GM12874 (cell line): ENCODE results near the gene RAB12.
A peak's percentile ranks its signal among the peaks of the same experiment; 100 is the strongest.

ENCODE experiments used
- TF ChIP-seq, protein P1 (sequence below): IDR thresholded peaks from 2 replicates; pipeline ENCODE4 v1.5.1; 2011; ENCODE audit warnings: low read depth, mild to moderate bottlenecking, control low read depth, low read length, moderate library complexity; ENCODE audit not compliant: insufficient read depth

RAB12 gene, protein sequence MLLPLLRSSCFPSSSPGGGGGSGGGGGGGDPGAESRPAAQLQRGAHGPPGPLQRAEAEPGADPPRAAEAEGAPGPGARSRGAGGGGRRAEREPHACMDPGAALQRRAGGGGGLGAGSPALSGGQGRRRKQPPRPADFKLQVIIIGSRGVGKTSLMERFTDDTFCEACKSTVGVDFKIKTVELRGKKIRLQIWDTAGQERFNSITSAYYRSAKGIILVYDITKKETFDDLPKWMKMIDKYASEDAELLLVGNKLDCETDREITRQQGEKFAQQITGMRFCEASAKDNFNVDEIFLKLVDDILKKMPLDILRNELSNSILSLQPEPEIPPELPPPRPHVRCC

DNA sequence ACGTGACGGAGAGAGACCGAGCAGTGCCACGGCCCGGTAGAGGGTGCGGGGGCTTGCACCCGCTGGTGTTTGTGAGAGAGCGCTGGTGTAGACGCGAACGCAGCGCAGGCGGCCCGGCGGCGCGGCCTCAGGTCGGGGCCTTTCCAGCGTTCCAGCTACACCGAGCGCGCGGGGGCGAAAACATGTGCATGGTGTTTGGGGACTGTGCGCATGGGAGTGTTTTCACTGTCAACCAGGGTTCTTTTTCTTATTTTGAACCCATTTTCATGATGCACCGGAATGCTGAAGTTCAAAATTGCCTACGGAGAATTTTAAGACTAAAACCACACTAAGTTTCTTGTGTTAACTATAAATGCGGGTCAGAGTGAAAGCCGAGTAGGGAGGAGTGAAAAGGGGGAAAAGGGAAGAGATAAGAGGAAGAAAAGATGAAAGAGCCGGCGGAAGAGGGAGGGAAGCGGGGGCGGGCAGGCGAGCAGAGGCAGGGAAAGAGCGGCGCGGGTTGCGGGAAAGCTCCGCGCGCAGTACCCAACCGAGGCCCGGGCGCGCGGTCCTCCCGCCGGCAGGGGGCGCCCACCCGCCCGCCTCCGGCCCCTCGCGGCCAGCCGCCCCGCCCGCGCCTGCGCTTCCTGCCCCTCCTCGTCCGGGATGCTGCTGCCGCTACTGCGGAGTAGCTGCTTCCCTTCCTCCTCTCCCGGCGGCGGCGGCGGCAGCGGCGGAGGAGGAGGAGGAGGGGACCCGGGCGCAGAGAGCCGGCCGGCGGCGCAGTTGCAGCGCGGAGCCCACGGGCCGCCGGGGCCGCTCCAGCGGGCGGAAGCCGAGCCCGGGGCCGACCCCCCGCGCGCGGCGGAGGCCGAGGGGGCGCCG lies at the start of gene RAB12:
Gene RAB12, plus strand, starts transcription at position 643 of the 864 bp plus-strand sequence. Its CDS starts 3 bp downstream, at position 646.
- TF ChIP-seq, protein P1, sequence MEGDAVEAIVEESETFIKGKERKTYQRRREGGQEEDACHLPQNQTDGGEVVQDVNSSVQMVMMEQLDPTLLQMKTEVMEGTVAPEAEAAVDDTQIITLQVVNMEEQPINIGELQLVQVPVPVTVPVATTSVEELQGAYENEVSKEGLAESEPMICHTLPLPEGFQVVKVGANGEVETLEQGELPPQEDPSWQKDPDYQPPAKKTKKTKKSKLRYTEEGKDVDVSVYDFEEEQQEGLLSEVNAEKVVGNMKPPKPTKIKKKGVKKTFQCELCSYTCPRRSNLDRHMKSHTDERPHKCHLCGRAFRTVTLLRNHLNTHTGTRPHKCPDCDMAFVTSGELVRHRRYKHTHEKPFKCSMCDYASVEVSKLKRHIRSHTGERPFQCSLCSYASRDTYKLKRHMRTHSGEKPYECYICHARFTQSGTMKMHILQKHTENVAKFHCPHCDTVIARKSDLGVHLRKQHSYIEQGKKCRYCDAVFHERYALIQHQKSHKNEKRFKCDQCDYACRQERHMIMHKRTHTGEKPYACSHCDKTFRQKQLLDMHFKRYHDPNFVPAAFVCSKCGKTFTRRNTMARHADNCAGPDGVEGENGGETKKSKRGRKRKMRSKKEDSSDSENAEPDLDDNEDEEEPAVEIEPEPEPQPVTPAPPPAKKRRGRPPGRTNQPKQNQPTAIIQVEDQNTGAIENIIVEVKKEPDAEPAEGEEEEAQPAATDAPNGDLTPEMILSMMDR: peak; percentile 73

DNA sequence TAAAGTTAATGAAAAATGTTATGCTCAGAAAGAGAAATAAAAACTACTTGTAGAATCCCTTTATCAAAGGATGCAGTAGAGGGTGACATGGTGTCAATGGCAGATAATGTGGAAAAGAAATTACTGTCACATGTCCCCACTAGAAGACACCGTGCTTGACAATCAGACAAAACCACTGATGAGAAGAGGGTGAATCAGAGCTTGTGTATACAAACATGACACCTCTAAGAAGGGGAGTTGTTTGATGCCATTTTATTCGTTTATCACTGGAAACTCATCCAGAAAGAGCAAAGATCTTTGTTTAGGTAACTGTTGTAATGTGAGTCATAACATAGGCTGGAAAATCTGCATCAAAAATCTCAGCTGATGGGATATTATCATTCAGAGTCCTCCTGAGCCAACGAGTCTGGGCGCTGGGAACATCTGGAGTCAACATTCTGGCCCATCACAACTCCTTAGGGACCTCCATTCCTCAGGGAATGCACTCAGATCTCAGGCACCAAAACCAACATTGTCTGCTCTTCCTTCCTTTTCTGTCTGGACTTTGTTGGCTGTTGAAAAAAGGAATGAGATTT lies 49.5 kb upstream of the RAB12 start:
- TF ChIP-seq, protein P1: no peak

DNA sequence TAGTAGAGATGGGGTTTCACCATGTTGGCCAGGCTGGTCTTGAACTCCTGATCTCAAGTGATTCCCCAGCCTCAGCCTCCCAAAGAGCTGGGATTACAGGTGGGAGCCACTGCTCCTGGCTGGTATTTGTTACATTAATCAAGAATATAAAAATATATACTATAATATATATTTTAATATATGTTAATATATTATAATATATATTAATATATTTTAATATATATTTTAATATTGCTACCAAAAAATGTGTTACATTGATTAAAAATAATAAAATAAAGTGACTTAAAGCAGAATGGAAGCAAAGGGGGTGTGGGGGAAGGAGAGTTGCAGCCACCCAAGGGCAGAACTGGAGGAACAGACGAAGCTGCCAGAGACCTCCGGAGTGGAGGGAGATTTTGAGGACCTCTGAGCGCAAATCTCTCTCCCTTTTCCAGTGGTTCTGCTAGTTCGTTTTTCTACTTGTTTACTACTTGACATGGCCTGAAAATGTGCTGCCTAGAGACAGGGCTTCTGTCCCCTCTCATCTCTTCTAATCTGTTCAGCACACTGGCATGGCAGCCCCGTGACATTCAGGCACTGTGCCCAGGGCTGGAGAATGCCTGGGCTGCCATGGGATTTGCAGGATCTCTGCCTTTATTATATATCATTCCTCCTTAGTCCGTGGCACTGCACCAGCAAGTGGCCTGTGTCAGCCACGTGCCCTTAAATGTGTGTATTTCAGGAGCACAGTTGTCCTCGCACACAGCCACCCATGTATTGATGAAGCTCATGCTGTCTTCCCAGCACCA lies 47.9 kb upstream of the RAB12 start:
- TF ChIP-seq, protein P1: no peak

DNA sequence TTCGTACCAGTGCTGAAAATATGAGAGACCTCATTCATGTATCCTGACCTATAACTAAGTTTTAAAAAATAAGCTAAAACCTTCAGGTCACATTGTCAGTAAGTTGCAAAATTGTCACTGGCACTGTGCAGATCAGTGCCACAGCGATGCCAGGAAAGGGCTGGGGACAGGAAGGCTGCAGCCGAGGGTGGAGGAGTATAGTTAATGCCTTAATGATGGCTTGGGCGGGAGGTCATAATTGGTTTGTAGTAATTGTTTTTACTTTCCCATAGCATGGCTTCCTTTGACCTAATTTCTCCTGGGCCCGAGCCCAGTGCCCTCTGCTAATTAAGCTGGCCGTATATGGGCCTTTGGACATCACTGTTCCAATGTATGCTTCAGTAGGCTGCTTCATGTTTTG lies 47.2 kb upstream of the RAB12 start:
- TF ChIP-seq, protein P1: no peak

DNA sequence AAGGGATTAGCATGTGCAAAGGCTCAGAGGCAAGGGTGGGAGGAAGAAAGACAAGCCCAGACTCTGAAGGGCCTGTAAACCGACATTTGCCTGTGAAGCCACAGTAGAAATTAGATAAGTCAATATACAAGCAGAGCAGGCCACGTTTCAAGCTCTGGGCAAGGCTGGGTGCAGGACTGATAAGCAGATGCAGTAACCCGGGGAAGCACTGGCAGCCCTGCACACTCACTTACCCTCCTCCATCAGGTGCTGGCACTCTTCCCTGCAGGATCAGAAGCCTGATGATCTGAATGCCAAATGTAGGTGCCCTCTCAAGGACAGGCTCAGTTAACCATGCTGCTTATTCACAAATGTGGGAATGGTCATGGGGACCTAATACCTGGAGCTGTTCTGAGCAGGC lies 46.3 kb upstream of the RAB12 start:
- TF ChIP-seq, protein P1: no peak

DNA sequence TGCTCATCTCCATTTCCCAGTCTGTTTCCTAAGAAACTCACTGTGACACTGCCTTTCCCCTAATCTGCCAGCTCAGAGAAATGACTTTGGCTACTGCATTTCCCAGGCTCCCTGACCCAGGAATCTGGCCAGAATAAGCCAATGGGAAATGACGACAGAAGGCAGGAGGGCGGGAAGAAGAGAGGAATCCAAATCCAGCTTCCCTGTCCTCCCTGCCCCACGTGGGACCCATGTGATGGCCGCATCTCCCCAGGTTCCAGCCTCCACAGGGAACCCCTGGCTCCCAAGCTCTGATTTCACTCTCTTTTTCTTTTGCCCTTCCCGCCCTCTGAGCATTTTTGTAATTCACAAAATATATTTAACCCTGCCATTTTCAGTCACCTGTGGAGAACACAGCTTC lies 37.8 kb upstream of the RAB12 start:
- TF ChIP-seq, protein P1: no peak
